ENCODE data around the gene IGFBP6. TPM values are rescaled to one million over a fixed set of nuclear protein-coding genes. Genes with fewer than 3 reads are reported as not detected.

The IGFBP6 gene
- polyA plus RNA-seq, 2 of the 4 experiments (the other 2 are of a cell fraction): 49.1 to 128 TPM

DNA sequence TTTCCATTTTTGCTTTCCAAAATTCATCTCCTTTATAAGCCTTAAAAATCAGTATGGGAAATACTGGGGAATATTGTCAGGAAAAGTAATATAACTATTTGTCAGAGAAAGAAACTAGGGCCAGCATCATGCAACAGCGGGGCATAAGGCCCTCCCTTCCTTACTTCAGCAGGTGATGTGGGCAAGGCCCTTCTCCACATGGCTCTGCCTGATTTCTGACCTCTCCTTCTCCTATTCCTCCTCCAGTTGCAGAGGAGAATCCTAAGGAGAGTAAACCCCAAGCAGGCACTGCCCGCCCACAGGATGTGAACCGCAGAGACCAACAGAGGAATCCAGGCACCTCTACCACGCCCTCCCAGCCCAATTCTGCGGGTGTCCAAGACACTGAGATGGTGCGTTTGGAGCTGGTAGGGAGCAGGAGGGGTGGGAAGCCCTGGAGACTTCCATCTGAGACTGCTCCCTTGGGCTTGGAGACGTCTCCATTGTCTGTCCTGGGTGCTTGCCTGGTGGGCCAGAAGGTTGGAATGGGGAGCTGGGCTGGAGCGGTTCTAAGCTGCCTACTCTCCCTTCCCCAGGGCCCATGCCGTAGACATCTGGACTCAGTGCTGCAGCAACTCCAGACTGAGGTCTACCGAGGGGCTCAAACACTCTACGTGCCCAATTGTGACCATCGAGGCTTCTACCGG lies 3.1 kb downstream of the IGFBP6 start (continued):
- TF ChIP-seq CBX8 (IDR thresholded peaks at IDR 0.05) (no peak), HDAC2 (IDR thresholded peaks at IDR 0.05) (no peak), ESRRA (IDR thresholded peaks at IDR 0.05; ENCODE audit: borderline replicate concordance, low read length) (no peak), NFE2L2 (conservative IDR thresholded peaks at IDR 0.05; ENCODE audit: low read length) (no peak)
- TF ChIP-seq, protein P1, sequence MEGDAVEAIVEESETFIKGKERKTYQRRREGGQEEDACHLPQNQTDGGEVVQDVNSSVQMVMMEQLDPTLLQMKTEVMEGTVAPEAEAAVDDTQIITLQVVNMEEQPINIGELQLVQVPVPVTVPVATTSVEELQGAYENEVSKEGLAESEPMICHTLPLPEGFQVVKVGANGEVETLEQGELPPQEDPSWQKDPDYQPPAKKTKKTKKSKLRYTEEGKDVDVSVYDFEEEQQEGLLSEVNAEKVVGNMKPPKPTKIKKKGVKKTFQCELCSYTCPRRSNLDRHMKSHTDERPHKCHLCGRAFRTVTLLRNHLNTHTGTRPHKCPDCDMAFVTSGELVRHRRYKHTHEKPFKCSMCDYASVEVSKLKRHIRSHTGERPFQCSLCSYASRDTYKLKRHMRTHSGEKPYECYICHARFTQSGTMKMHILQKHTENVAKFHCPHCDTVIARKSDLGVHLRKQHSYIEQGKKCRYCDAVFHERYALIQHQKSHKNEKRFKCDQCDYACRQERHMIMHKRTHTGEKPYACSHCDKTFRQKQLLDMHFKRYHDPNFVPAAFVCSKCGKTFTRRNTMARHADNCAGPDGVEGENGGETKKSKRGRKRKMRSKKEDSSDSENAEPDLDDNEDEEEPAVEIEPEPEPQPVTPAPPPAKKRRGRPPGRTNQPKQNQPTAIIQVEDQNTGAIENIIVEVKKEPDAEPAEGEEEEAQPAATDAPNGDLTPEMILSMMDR (IDR thresholded peaks at IDR 0.05): no peak

DNA sequence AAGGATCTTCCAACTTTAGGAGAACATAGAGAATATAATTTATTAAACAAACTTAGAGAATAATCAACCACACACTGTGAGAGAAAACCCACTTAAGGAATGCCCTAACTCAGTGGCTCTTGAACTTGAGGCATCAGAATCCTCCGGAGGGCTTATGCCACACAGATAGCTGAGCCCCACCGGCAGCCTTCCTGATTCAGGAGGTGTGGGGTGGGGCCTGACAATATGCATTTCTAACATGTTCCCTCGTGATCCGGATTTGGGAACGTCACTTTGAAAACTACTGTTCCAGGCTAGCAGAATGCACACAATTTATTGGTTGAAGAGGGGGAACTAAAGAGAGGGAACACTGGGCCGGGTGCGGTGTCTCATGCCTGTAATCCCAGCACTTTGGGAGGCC lies 3.8 kb downstream of the IGFBP6 start:
- FAIRE-seq: no peak
- no peak for ATAC-seq
- Histone ChIP-seq H3K4me1 (peaks cover 36% of the 10 kb centered on the region), H3K4me3 (no peak overlapping the region), H3K4me2 (no peak overlapping the region), H3K27ac (peak overlapping the region in 1 of 2 experiments; percentile 76; a peak in 1 of 6 replicates), H3K9me3 (no peaks in the 10 kb centered on the region)
- 85% methylated on average over 7 of the region's 7 CpGs for WGBS (ENCODE audit: missing lambda C conversion rate)
- POLR2A ChIA-PET: no interaction called here
- DNase-seq (ENCODE audit: low read depth in 1 of 2, low spot score in 1 of 2): no peak
- CTCF ChIA-PET: interaction anchor here (0.8 to 38.0 kb wide), 8 partner anchors 13 to 150 kb away, joined by 3 to 1424 read pairs (median 10); partner anchors contain the start of genes SPRYD3 and TNS2
- TF ChIP-seq RCOR1 (IDR thresholded peaks at IDR 0.05; ENCODE audit: low read depth, low read length): no peak
- TF ChIP-seq HOXB5 (CRISPR knock-in tag; IDR thresholded peaks at IDR 0.05): no peak
- no peak for TF ChIP-seq CEBPB (IDR thresholded peaks at IDR 0.05)
- TF ChIP-seq KDM5A (IDR thresholded peaks at IDR 0.05): no peak
- TF ChIP-seq POLR2AphosphoS2 (conservative IDR thresholded peaks at IDR 0.05; ENCODE audit: low read length): no peak
- no peak for TF ChIP-seq TP53 (CRISPR knock-in tag; IDR thresholded peaks at IDR 0.05)
- no peak for TF ChIP-seq FOSL2 (IDR thresholded peaks at IDR 0.05)
- TF ChIP-seq FOSL2 (CRISPR knock-in tag; IDR thresholded peaks at IDR 0.05): no peak
- TF ChIP-seq CHD2 (IDR thresholded peaks at IDR 0.05; ENCODE audit: low read length, partially characterized antibody): no peak
- no peak for TF ChIP-seq FOSB (CRISPR knock-in tag; IDR thresholded peaks at IDR 0.05)
- no peak for TF ChIP-seq ZNF302 (CRISPR knock-in tag; IDR thresholded peaks at IDR 0.05)
- TF ChIP-seq HEYL (CRISPR knock-in tag; IDR thresholded peaks at IDR 0.05): no peak

- POLR2A ChIA-PET: interaction anchor here (0.5 to 1.3 kb wide), 3 partner anchors 23 to 1235 kb away, joined by 3 to 4 read pairs (median 4); partner anchors contain the start of gene SPRYD3
Measured at GRCh38 chr12:53101931-53102781, 4.7 kb downstream of the IGFBP6 start.

More at GRCh38 chr12:53101931-53102781, 4.7 kb downstream of the IGFBP6 start:
- Histone ChIP-seq H3K4me1 (peaks cover 27% of the 10 kb centered on the region; the same call in 2 of the 3 replicates), H3K4me3 (no peak overlapping the region), H3K4me2 (0 out of 3 replicates have a peak overlapping the region, but pooled peaks have one; percentile 17), H3K9me3 (no peaks in the 10 kb centered on the region), H3K27ac (peak overlapping the region in 1 of 2 experiments; percentile 38; a peak in 2 of 6 replicates)
- ATAC-seq (no peak), DNase-seq (ENCODE audit: low read depth in 1 of 2, low spot score in 1 of 2) (no peak), FAIRE-seq (no peak)
- 90% methylated on average over 12 of the region's 12 CpGs for WGBS (ENCODE audit: missing lambda C conversion rate)
- no peak for TF ChIP-seq HOXB5 (CRISPR knock-in tag; IDR thresholded peaks at IDR 0.05)
- TF ChIP-seq HES2 (IDR thresholded peaks at IDR 0.05): no peak
- no peak for TF ChIP-seq SREBF2 (IDR thresholded peaks at IDR 0.05)
- no peak for TF ChIP-seq JUNB (IDR thresholded peaks at IDR 0.05)
- TF ChIP-seq TFCP2L1 (CRISPR knock-in tag; IDR thresholded peaks at IDR 0.05): no peak
- TF ChIP-seq RAD21 (conservative IDR thresholded peaks at IDR 0.05 in 1 of 2, IDR thresholded peaks at IDR 0.05 in 1 of 2): no peak
- CTCF ChIA-PET: interaction anchor here (0.5 to 38.0 kb wide), 12 partner anchors 9 to 186 kb away, joined by 3 to 1424 read pairs (median 4); partner anchors contain the start of genes SPRYD3 and TNS2

Measured in A549 (cell line).